GM19467 (cell line): Measurements from ENCODE around the gene DENND2C.
A peak's percentile ranks its signal among the peaks of the same experiment; 100 is the strongest.

Source experiments
- ATAC-seq: cut with Tn5 transposase; IDR thresholded peaks from one replicate; pipeline ENCODE4 v1.9.1; 2021; ENCODE audit warnings: mild to moderate bottlenecking, moderate library complexity; ENCODE audit not compliant: unreplicated experiment

DENND2C gene

GRCh38 chr1:114669562-114670082 is at the start of gene DENND2C:
Gene DENND2C, minus strand, starts transcription at chr1:114670049. Its CDS starts 44,065 bp downstream, at chr1:114625984.
- peak; percentile 48 for ATAC-seq

- no peak for ATAC-seq
Observed at GRCh38 chr1:114719424-114719787, 49.6 kb upstream of the DENND2C start.

DNA sequence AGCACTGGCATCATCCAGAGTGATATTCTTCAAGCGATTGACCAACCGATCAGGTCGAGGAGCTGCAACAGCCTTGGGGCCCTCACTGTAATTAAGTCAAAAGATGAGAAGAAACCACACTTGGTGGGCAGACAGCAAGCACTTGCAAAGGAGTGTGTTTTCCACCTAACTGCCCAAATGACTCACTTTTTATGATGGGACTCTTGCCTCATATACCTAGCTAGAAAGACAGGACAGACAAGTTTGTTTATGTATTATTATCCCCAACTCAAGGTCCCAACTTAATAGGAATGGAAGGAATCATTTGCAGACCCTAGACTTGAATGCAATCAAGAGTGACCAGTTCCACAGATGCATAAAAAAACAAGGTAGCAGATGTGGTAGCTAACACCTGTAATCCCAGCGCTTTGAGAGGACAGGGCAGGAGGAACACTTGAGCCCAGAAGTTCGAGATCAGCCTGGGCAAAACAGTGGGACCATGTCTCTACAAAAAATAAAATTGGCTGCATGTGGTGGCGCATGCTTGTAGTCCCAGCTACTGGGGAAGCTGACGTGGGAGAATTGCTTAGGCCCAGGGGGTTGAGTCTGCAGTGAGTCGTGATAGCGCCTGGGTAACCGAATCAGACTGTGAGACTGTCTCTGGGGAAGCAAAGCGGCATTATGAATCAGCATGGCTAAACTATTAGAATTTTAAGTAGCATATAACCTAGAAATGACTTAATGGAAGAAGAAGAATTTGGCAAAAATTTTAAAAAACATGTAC is 49.0 kb upstream of the DENND2C start:
- ATAC-seq = no peak

DNA sequence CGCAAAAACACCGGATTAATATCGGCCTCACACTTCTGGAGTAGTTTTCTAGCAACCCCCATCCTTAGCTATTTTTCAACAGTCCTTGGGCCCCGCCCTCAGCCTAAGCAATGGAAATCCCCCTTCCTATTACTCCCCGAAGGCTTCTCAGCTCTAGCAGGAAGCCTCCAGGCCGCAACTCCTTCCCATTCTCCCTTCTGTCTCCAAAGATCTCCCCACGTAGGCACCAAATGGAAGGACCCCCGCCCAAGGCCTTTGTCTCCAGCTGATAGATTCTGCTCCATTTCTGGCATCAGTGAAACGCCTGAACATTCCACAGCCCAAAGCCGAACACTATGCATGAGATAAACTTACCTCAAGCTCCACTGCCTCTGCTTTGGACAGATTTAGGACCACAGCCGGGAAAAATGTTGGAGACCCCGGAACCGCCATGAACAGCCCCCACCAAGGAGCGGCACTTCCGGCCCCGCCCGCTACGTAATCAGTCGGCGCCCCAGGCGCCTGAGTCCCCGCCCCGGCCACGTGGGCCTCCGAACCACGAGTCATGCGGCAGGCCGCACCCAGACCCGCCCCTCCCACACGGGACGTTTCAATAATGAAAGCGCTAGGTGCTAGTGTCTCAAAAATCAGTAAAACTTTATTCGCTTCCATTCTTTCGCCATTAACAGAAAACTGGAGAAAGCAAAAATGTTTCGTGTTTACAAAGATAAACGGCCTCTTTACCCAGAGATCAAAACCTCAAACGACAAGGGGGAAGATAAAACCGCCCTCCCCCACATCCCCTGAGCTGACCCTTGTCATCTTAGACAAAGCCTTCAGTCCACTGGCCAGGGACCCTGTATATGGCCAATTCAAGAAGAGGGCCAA is 46.7 kb upstream of the DENND2C start, which contains the start of gene NRAS:
NRAS (minus strand) TSS at position 468 of the 867 bp plus-strand sequence. CDS start 611 bp downstream, outside the sequence.
- peak; percentile 92 for ATAC-seq

GRCh38 chr1:114715952-114716303 is 46.1 kb upstream of the DENND2C start:
- ATAC-seq = no peak

DNA sequence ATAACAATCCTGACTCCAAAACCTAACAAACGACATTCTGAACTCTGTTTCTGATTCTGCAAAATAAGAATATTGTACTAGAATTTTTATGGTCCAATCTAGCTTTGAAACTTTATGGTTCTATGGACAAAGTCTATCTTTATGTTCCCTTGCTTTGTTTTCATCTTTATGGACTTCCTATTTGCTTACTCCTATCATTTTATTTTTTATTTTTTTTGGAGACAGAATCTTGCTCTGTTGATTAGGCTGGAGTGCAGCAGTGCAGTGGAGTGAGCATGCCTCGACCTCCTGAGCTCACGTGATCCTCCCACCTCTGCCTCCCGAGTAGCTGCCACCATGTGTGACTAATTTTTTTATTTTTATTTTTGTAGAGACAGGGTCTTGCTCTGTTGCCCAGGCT is 43.1 kb upstream of the DENND2C start:
- ATAC-seq = no peak

GRCh38 chr1:114710360-114710759 is 40.5 kb upstream of the DENND2C start:
- no peak for ATAC-seq

DNA sequence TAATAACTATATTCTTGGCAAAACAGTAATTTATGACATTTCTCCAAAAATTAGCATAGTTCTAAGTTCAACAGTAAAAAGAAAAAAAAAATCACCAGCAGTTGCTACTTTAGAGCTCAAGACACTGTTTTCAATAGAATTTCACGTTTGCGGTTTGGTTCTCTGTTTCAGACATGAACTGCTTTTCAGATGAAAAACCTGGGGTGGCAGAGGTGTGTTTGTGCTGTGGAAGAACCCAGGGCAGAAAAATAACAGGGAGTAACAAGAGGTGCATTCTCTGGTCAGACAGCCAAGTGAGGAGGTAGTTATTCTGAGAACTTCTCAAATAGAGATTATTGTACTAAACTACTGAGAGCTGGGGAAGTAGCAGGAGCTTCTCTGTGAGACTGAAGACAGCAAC is 37.8 kb upstream of the DENND2C start:
- no peak for ATAC-seq

- no peak for ATAC-seq
Observed at GRCh38 chr1:114703242-114703641, 33.4 kb upstream of the DENND2C start.

GRCh38 chr1:114702737-114703136 is 32.9 kb upstream of the DENND2C start:
- no peak for ATAC-seq

GRCh38 chr1:114701931-114702330 is 32.1 kb upstream of the DENND2C start:
- ATAC-seq = no peak

- ATAC-seq = no peak
Observed at GRCh38 chr1:114700036-114700600, 30.3 kb upstream of the DENND2C start.

DNA sequence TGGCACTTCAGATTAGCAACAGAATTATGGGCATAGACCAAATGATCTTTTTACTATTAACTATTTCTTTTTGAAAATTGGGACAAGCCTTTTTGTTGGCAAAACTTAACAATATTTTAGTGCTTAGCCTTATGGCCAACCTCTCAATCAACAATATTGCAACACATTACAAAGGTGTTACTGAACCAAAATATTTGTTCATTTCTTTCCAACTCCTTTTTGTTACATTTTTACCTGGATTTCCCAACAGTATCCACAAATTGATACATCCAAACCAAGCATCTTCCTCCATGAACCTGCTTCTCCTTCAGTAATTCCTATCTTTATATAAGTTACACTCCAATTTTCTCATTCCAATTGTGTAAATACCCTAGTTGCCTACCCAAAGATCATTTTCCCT is 27.0 kb upstream of the DENND2C start:
- no peak for ATAC-seq

DNA sequence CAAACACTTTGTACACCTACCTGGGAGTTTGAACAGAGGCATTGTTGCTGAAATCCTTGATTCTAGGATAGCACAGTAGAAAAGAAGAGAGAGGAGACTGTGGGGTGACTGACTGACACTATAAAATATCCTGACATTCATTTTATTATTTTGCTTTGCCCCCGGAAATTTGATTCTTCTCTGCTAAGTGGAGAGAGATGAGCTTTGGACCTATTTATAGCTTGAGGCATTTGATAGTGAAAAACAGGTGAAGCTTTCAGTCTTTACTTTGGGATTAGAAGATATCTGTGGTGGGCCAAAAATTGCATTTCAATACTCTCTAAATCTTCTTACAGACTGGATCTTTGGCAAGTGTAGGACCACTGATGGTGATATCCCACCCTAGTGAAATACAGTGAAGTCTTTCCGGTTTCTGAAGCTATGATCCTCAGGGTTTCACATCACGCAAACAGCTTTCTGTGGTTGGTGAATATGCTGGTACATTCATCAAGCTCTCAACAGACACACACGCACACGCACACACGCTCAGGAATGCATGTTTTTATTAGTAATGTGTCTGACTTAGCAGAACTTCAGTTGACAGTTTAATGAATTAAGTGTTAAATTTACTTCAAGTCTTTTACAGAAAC is 25.7 kb upstream of the DENND2C start, which contains the start of gene AMPD1:
AMPD1 (minus strand) TSS at position 117 of the 629 bp plus-strand sequence; CDS start at position 42, 75 bp downstream.
- no peak for ATAC-seq

- no peak for ATAC-seq
Observed at GRCh38 chr1:114694540-114695310, 24.9 kb upstream of the DENND2C start.

GRCh38 chr1:114692947-114693346 is 23.1 kb upstream of the DENND2C start:
- no peak for ATAC-seq

GRCh38 chr1:114691061-114691460 is 21.2 kb upstream of the DENND2C start:
- no peak for ATAC-seq

DNA sequence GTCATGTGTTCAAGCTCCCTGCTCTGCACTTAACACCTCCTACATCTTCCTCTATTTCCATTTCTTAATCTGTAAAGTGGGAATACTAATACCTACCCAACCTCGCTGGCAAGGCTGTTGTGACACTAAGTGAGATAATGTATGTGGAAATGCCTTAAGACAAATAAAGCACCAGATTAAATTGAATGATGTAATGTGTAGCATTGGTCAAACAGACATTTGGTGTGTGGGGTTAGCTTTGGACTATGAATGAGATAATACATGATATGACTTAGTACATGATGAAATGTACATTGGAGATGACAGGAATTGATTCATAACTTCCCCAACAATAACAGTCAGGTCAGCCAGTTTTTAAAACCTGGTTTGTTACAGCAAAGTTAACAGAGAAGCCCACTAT is 20.3 kb upstream of the DENND2C start:
- ATAC-seq = no peak

GRCh38 chr1:114688526-114688925 is 18.7 kb upstream of the DENND2C start:
- ATAC-seq = no peak

DNA sequence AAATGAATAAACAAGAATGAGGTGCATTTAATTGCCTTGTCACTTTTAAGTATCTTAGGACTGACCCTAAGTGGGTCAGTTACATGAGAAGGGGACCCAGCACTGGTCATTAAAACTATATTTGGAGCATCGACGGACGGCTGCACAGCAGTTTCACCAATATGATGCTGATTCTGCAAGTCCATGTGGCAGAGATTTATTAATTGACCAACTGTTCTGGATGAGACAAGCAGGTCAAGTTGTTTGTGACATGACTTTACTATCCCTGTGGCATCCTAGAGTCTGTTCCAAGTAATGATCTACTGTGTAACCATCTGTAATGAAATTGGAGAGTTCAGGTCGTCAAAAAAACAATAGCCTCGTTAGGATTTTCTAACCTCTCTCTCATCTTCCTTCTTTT is 16.0 kb upstream of the DENND2C start:
- no peak for ATAC-seq
